Ishikawa (cell line): Measurements from ENCODE around the gene C14orf119.

Source experiments
- EP300 ChIP-seq: IDR thresholded peaks from 2 replicates; pipeline ENCODE4 v1.6.1; 2012; ENCODE audit warnings: borderline replicate concordance
- RAD21 ChIP-seq: IDR thresholded peaks from 2 replicates; pipeline ENCODE4 v1.6.1; 2012; ENCODE audit warnings: low read depth
- USF1 ChIP-seq: IDR thresholded peaks from 2 replicates; pipeline ENCODE4 v1.6.1; 2012

- TF ChIP-seq RAD21, result no peak
- TF ChIP-seq EP300, result no peak
- TF ChIP-seq USF1, result no peak
Observed at GRCh38 chr14:23052671-23053070, 42.6 kb upstream of the C14orf119 start.
